Measurements from ENCODE around the gene CRAMP1.

The CRAMP1 gene

DNA sequence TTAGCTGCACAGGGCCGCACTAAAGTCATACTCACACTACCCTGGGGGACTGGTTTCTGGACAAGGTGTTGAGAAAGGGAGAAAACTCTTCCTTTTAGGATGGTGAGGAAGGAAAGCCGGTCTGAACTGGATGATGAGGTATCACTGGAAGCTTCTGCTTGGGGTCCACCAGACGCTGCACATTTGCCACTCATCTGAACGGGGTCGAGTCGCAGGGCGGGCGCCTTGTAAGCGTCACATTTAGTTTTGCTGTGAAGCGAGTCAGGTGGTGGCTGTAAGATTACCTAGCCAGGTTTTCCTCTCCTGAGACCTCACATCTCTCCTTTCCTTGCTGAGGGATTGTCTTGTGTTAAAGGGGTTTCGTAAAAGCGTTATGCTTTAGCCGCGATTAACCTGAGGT, 68.2 kb downstream of the CRAMP1 start:
- WGBS, result 93% methylated on average over 4 of the region's 14 CpGs
- H3K9ac ChIP-seq (ENCODE audit: low read length), result no peak overlapping the region

GRCh38 chr16:1681032-1681431, 68.9 kb downstream of the CRAMP1 start:
- Histone ChIP-seq H3K27ac (ENCODE audit: low read length, poor library complexity, severe bottlenecking) (no peak overlapping the region), H4K91ac (ENCODE audit: low read length) (no peak overlapping the region)
- WGBS, result 98% methylated on average over 9 of the region's 10 CpGs

More for the DNA sequence above, 68.2 kb downstream of the CRAMP1 start:
- Histone ChIP-seq H3K14ac (ENCODE audit: low read length in 2 of 2) (no peak overlapping the region), H3K4me3 (ENCODE audit: insufficient read depth in 1 of 2, low read depth in 1 of 2, low read length in 2 of 2) (no peak overlapping the region), H4K91ac (ENCODE audit: low read length) (no peak overlapping the region), H2AFZ (ENCODE audit: low read depth, low read length) (no peak overlapping the region), H3K27ac (ENCODE audit: low read length, poor library complexity, severe bottlenecking) (no peak overlapping the region), H3K18ac (ENCODE audit: low read depth in 1 of 2, low read length in 2 of 2) (no peak overlapping the region), H3K9me3 (ENCODE audit: control insufficient read depth, low read length) (no peaks in the 10 kb centered on the region), H2BK120ac (ENCODE audit: low read depth, low read length) (no peak overlapping the region), H3K79me1 (replicated peaks; ENCODE audit: low read length, poor library complexity, severe bottlenecking) (peaks cover 11% of the 10 kb centered on the region), H3K23ac (ENCODE audit: low read length in 2 of 2) (no peak overlapping the region), H3K27me3 (ENCODE audit: control insufficient read depth in 1 of 2, insufficient read depth in 1 of 2, low read length in 2 of 2) (no peaks in the 10 kb centered on the region), H4K8ac (ENCODE audit: low read length) (no peak overlapping the region), H2BK12ac (ENCODE audit: low read length in 2 of 2) (no peak overlapping the region), H2AK5ac (ENCODE audit: low read length, severe bottlenecking) (peak overlapping the region; percentile 14), H2BK5ac (ENCODE audit: low read depth, low read length, poor library complexity, severe bottlenecking) (no peak overlapping the region), H3K4me1 (ENCODE audit: control insufficient read depth, insufficient read depth, low read depth, low read length) (peaks cover 20% of the 10 kb centered on the region), H2BK15ac (ENCODE audit: low read depth, poor library complexity, severe bottlenecking) (no peak overlapping the region), H3K4ac (ENCODE audit: low read depth in 1 of 2, low read length in 2 of 2) (peak overlapping the region in 1 of 2 experiments; percentile 20), H3K4me2 (ENCODE audit: low read length, poor library complexity, severe bottlenecking) (peak overlapping the region; percentile 7), H3K36me3 (ENCODE audit: control insufficient read depth in 1 of 2, insufficient read depth in 2 of 2, low read depth in 1 of 2, low read length in 2 of 2) (peaks cover 23 to 25% of the 10 kb centered on the region in 2 experiments)
- DNase-seq, result no peak

GRCh38 chr16:1687427-1688316, 75.5 kb downstream of the CRAMP1 start:
- Histone ChIP-seq H2AFZ (ENCODE audit: low read depth, low read length) (no peak overlapping the region), H3K79me1 (replicated peaks; ENCODE audit: low read length, poor library complexity, severe bottlenecking) (no peaks in the 10 kb centered on the region), H3K18ac (ENCODE audit: low read depth in 1 of 2, low read length in 2 of 2) (no peak overlapping the region), H3K9me3 (ENCODE audit: control insufficient read depth, low read length) (no peaks in the 10 kb centered on the region), H4K91ac (ENCODE audit: low read length) (no peak overlapping the region), H3K27me3 (ENCODE audit: control insufficient read depth in 1 of 2, insufficient read depth in 1 of 2, low read length in 2 of 2) (no peaks in the 10 kb centered on the region), H2BK5ac (ENCODE audit: low read depth, low read length, poor library complexity, severe bottlenecking) (no peak overlapping the region), H3K23ac (ENCODE audit: low read length in 2 of 2) (no peak overlapping the region), H3K27ac (ENCODE audit: low read length, poor library complexity, severe bottlenecking) (peak overlapping the region; percentile 76), H3K9ac (ENCODE audit: low read length) (no peak overlapping the region), H3K4ac (ENCODE audit: low read depth in 1 of 2, low read length in 2 of 2) (no peak overlapping the region), H4K8ac (ENCODE audit: low read length) (no peak overlapping the region), H3K36me3 (ENCODE audit: control insufficient read depth in 1 of 2, insufficient read depth in 2 of 2, low read depth in 1 of 2, low read length in 2 of 2) (peaks cover 32 to 59% of the 10 kb centered on the region in 2 experiments), H2BK12ac (ENCODE audit: low read length in 2 of 2) (no peak overlapping the region), H3K4me1 (ENCODE audit: control insufficient read depth, insufficient read depth, low read depth, low read length) (peaks cover 32% of the 10 kb centered on the region), H3K4me2 (ENCODE audit: low read length, poor library complexity, severe bottlenecking) (no peak overlapping the region), H3K4me3 (ENCODE audit: insufficient read depth in 1 of 2, low read depth in 1 of 2, low read length in 2 of 2) (no peak overlapping the region), H2BK15ac (ENCODE audit: low read depth, poor library complexity, severe bottlenecking) (no peak overlapping the region), H3K14ac (ENCODE audit: low read length in 2 of 2) (no peak overlapping the region), H2AK5ac (ENCODE audit: low read length, severe bottlenecking) (peak overlapping the region; percentile 28), H2BK120ac (ENCODE audit: low read depth, low read length) (no peak overlapping the region)
- no peak for DNase-seq
- WGBS, result 93% methylated on average over 16 of the region's 17 CpGs

More at GRCh38 chr16:1681032-1681431, 68.9 kb downstream of the CRAMP1 start:
- H3K4ac ChIP-seq (ENCODE audit: low read depth in 1 of 2, low read length in 2 of 2), result no peak overlapping the region
- H3K79me1 ChIP-seq (replicated peaks; ENCODE audit: low read length, poor library complexity, severe bottlenecking), result peaks cover 9% of the 10 kb centered on the region
- H4K8ac ChIP-seq (ENCODE audit: low read length), result no peak overlapping the region
- H3K27me3 ChIP-seq (ENCODE audit: control insufficient read depth in 1 of 2, insufficient read depth in 1 of 2, low read length in 2 of 2), result no peaks in the 10 kb centered on the region
- H3K9me3 ChIP-seq (ENCODE audit: control insufficient read depth, low read length), result no peaks in the 10 kb centered on the region
- peaks cover 20 to 22% of the 10 kb centered on the region in 2 experiments for H3K36me3 ChIP-seq (ENCODE audit: control insufficient read depth in 1 of 2, insufficient read depth in 2 of 2, low read depth in 1 of 2, low read length in 2 of 2)
- H3K4me1 ChIP-seq (ENCODE audit: control insufficient read depth, insufficient read depth, low read depth, low read length), result peaks cover 19% of the 10 kb centered on the region
- no peak overlapping the region for H3K4me2 ChIP-seq (ENCODE audit: low read length, poor library complexity, severe bottlenecking)
- no peak overlapping the region for H3K9ac ChIP-seq (ENCODE audit: low read length)
- H2BK5ac ChIP-seq (ENCODE audit: low read depth, low read length, poor library complexity, severe bottlenecking), result no peak overlapping the region
- no peak overlapping the region for H2BK12ac ChIP-seq (ENCODE audit: low read length in 2 of 2)
- DNase-seq, result no peak
- H3K23ac ChIP-seq (ENCODE audit: low read length in 2 of 2), result no peak overlapping the region
- no peak overlapping the region for H3K14ac ChIP-seq (ENCODE audit: low read length in 2 of 2)
- H2BK15ac ChIP-seq (ENCODE audit: low read depth, poor library complexity, severe bottlenecking), result no peak overlapping the region
- H2AK5ac ChIP-seq (ENCODE audit: low read length, severe bottlenecking), result peak overlapping the region; percentile 54
- no peak overlapping the region for H2AFZ ChIP-seq (ENCODE audit: low read depth, low read length)
- no peak overlapping the region for H3K18ac ChIP-seq (ENCODE audit: low read depth in 1 of 2, low read length in 2 of 2)
- no peak overlapping the region for H2BK120ac ChIP-seq (ENCODE audit: low read depth, low read length)
- H3K4me3 ChIP-seq (ENCODE audit: insufficient read depth in 1 of 2, low read depth in 1 of 2, low read length in 2 of 2), result no peak overlapping the region

GRCh38 chr16:1688807-1689560, 76.8 kb downstream of the CRAMP1 start:
- H3K18ac ChIP-seq (ENCODE audit: low read depth in 1 of 2, low read length in 2 of 2), result no peak overlapping the region
- no peak overlapping the region for H4K8ac ChIP-seq (ENCODE audit: low read length)
- H2BK15ac ChIP-seq (ENCODE audit: low read depth, poor library complexity, severe bottlenecking), result no peak overlapping the region
- no peak overlapping the region for H3K23ac ChIP-seq (ENCODE audit: low read length in 2 of 2)
- H3K4me3 ChIP-seq (ENCODE audit: insufficient read depth in 1 of 2, low read depth in 1 of 2, low read length in 2 of 2), result no peak overlapping the region
- H2BK120ac ChIP-seq (ENCODE audit: low read depth, low read length), result no peak overlapping the region
- no peak overlapping the region for H4K91ac ChIP-seq (ENCODE audit: low read length)
- H3K9ac ChIP-seq (ENCODE audit: low read length), result no peak overlapping the region
- H3K27ac ChIP-seq (ENCODE audit: low read length, poor library complexity, severe bottlenecking), result peak overlapping the region; percentile 59
- H3K4ac ChIP-seq (ENCODE audit: low read depth in 1 of 2, low read length in 2 of 2), result no peak overlapping the region
- no peaks in the 10 kb centered on the region for H3K9me3 ChIP-seq (ENCODE audit: control insufficient read depth, low read length)
- H3K27me3 ChIP-seq (ENCODE audit: control insufficient read depth in 1 of 2, insufficient read depth in 1 of 2, low read length in 2 of 2), result no peaks in the 10 kb centered on the region
- no peak overlapping the region for H3K4me2 ChIP-seq (ENCODE audit: low read length, poor library complexity, severe bottlenecking)
- H2AK5ac ChIP-seq (ENCODE audit: low read length, severe bottlenecking), result no peak overlapping the region
- peak; percentile 32 for DNase-seq
- H3K4me1 ChIP-seq (ENCODE audit: control insufficient read depth, insufficient read depth, low read depth, low read length), result peaks cover 30% of the 10 kb centered on the region
- 85% methylated on average over 9 of the region's 10 CpGs for WGBS
- no peak overlapping the region for H2BK12ac ChIP-seq (ENCODE audit: low read length in 2 of 2)
- H2BK5ac ChIP-seq (ENCODE audit: low read depth, low read length, poor library complexity, severe bottlenecking), result no peak overlapping the region
- no peak overlapping the region for H3K14ac ChIP-seq (ENCODE audit: low read length in 2 of 2)
- H3K79me1 ChIP-seq (replicated peaks; ENCODE audit: low read length, poor library complexity, severe bottlenecking), result peaks cover 3% of the 10 kb centered on the region
- H2AFZ ChIP-seq (ENCODE audit: low read depth, low read length), result no peak overlapping the region
- peaks cover 40 to 65% of the 10 kb centered on the region in 2 experiments for H3K36me3 ChIP-seq (ENCODE audit: control insufficient read depth in 1 of 2, insufficient read depth in 2 of 2, low read depth in 1 of 2, low read length in 2 of 2)
